Panc1 (cell line): ENCODE data around the gene C3orf49. TPM values are rescaled to one million over a fixed set of nuclear protein-coding genes. Genes with fewer than 3 reads are reported as not detected.

Source experiments
- ATAC-seq: fragments of 200-7000 bp; cut with Tn5 transposase; 2 replicates; pipeline ENCODE4 v1.9.1; 2020; ENCODE audit warnings: mild to moderate bottlenecking, moderate library complexity
- BruUV-seq: library from RNA; stranded (reverse); fragments of 400-500 nt; replicated peaks from 2 replicates; lab custom pipeline; 2021; lab: Mats Ljungman, UMichigan
- CTCF ChIA-PET: fragments of 300-600 bp; sonication (Branson Sonifier 250); formaldehyde crosslinking; loops from one replicate; lab custom pipeline; 2022; ENCODE audit warnings: antibody characterized with exemption; lab: Charles Lee
- POLR2A ChIA-PET: fragments of 300-600 bp; sonication (Branson Sonifier 250); formaldehyde crosslinking; loops from one replicate; lab custom pipeline; 2022; ENCODE audit warnings: antibody characterized with exemption; lab: Charles Lee
- DNase-seq: peaks from one replicate; pipeline ENCODE4 v3.0.0-alpha.2; 2010; ENCODE audit warnings: low read depth, low spot score
- H3K27ac ChIP-seq: 2 replicates; pipeline ENCODE4 v1.5.1; 2011; ENCODE audit warnings: mild to moderate bottlenecking, low read length, inconsistent platforms
- H3K27me3 ChIP-seq: fragments of 200-500 bp; sonication (Bioruptor generic); 2 replicates; pipeline ENCODE4 v1.6.0; 2014; ENCODE audit warnings: low read length, inconsistent platforms; ENCODE audit not compliant: control insufficient read depth, insufficient read depth
- H3K36me3 ChIP-seq: fragments of 200-500 bp; sonication (Bioruptor generic); 2 replicates; pipeline ENCODE4 v1.5.1; 2014; ENCODE audit warnings: inconsistent platforms, mild to moderate bottlenecking, low read length, moderate library complexity; ENCODE audit not compliant: control insufficient read depth, insufficient read depth
- H3K4me1 ChIP-seq: 2 replicates; pipeline ENCODE4 v1.5.1; 2011; ENCODE audit warnings: inconsistent platforms, mild to moderate bottlenecking, low read length, moderate library complexity; ENCODE audit not compliant: control insufficient read depth, insufficient read depth
- H3K4me3 ChIP-seq, 2 experiments: 2 replicates each; pipeline ENCODE4 v1.5.1; 2011 to 2012; ENCODE audit warnings: low read depth in 2 of 2, low read length in 2 of 2, mild to moderate bottlenecking in 2 of 2, inconsistent platforms in 1 of 2, moderate library complexity in 1 of 2
- H3K9me3 ChIP-seq: fragments of 200-500 bp; sonication (Bioruptor generic); 2 replicates; pipeline ENCODE4 v1.5.1; 2014; ENCODE audit warnings: low read depth, mild to moderate bottlenecking, inconsistent platforms, low read length, moderate library complexity; ENCODE audit not compliant: control insufficient read depth, insufficient read depth
- CTCF ChIP-seq: fragments of 450-650 bp; IDR thresholded peaks from 2 replicates; pipeline ENCODE4 v1.5.1; 2017; ENCODE audit warnings: mild to moderate bottlenecking
- POLR2AphosphoS5 ChIP-seq: IDR thresholded peaks from 2 replicates; pipeline ENCODE4 v1.6.1; 2012; ENCODE audit warnings: mild to moderate bottlenecking, low read depth, low read length, moderate library complexity
- SIN3A ChIP-seq: IDR thresholded peaks from 2 replicates; pipeline ENCODE4 v1.6.1; 2012; ENCODE audit warnings: low read depth, mild to moderate bottlenecking, low read length, moderate library complexity, borderline replicate concordance; ENCODE audit not compliant: insufficient read depth
- TCF7L2 ChIP-seq: IDR thresholded peaks from 2 replicates; pipeline ENCODE4 v1.6.1; 2011; ENCODE audit warnings: mild to moderate bottlenecking, low read depth, low read length, inconsistent platforms
- in situ Hi-C: cut with HindIII; loops from 2 replicates; pipeline ENCODE4 v1.10.0; 2016; ENCODE audit warnings: low sequenced_read_pairs, low pct_unique_long_range_greater_than_20kb
- intact Hi-C: fragments of 100-400 bp; cut with micrococcal nuclease; formaldehyde crosslinking; loops from one replicate; pipeline ENCODE4 v1.10.0; 2022; ENCODE audit not compliant: unreplicated experiment
- total RNA-seq: library from RNA; stranded (reverse); gene quantifications from one replicate; pipeline ENCODE4 v1.2.1, GENCODE V29; 2021; ENCODE audit not compliant: unreplicated experiment
- TF ChIP-seq, protein P1 (sequence below), 2 experiments: IDR thresholded peaks; 2 replicates each; pipeline ENCODE4 v1.6.1; 2011 to 2012; ENCODE audit warnings: low read depth in 2 of 2, control low read depth in 1 of 2, low read length in 1 of 2, mild to moderate bottlenecking in 1 of 2, moderate library complexity in 1 of 2; ENCODE audit not compliant: insufficient read depth in 1 of 2

Gene C3orf49
- total RNA-seq, 1 experiment from 2014 or later = not detected

DNA sequence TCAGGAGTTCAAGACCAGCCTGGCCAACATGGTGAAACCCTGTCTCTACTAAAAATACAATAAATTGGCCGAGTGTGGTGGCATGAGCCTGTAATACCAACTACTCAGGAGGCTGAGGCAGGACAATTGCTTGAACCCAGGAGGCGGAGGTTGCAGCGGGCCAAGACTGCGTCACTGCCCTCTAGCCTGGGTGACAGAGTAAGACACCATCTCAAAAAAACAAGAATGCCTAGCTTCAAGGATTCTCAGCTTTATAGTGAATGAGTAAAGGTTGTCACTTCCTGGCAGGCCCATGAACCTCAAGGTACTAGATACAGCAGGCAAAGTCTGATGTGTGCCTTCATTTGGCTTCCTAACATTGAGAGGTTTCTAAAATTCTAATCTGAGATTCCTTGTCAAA, 30.1 kb downstream of the C3orf49 start:
- no peak overlapping the region for H3K27ac ChIP-seq
- no peaks in the 10 kb centered on the region for H3K9me3 ChIP-seq
- ChIA-PET CTCF (no interaction called here), POLR2A (no interaction called here)
- ATAC-seq (no peak), DNase-seq (no peak)
- no peaks in the 10 kb centered on the region for H3K4me1 ChIP-seq
- no peak overlapping the region for H3K4me3 ChIP-seq
- in situ Hi-C loops = no loop called here
- BruUV-seq = no TSS peak
- H3K36me3 ChIP-seq = no peaks in the 10 kb centered on the region
- intact Hi-C loops = no loop called here
- no peaks in the 10 kb centered on the region for H3K27me3 ChIP-seq
- TF ChIP-seq, protein P1, sequence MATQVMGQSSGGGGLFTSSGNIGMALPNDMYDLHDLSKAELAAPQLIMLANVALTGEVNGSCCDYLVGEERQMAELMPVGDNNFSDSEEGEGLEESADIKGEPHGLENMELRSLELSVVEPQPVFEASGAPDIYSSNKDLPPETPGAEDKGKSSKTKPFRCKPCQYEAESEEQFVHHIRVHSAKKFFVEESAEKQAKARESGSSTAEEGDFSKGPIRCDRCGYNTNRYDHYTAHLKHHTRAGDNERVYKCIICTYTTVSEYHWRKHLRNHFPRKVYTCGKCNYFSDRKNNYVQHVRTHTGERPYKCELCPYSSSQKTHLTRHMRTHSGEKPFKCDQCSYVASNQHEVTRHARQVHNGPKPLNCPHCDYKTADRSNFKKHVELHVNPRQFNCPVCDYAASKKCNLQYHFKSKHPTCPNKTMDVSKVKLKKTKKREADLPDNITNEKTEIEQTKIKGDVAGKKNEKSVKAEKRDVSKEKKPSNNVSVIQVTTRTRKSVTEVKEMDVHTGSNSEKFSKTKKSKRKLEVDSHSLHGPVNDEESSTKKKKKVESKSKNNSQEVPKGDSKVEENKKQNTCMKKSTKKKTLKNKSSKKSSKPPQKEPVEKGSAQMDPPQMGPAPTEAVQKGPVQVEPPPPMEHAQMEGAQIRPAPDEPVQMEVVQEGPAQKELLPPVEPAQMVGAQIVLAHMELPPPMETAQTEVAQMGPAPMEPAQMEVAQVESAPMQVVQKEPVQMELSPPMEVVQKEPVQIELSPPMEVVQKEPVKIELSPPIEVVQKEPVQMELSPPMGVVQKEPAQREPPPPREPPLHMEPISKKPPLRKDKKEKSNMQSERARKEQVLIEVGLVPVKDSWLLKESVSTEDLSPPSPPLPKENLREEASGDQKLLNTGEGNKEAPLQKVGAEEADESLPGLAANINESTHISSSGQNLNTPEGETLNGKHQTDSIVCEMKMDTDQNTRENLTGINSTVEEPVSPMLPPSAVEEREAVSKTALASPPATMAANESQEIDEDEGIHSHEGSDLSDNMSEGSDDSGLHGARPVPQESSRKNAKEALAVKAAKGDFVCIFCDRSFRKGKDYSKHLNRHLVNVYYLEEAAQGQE (IDR thresholded peaks at IDR 0.05; ENCODE audit: insufficient read depth in 1 of 2, low read depth in 2 of 2, low read length in 1 of 2) = no peak
- no peak for TF ChIP-seq TCF7L2
- no peak for TF ChIP-seq SIN3A
- TF ChIP-seq POLR2AphosphoS5 = no peak
- TF ChIP-seq CTCF = no peak

DNA sequence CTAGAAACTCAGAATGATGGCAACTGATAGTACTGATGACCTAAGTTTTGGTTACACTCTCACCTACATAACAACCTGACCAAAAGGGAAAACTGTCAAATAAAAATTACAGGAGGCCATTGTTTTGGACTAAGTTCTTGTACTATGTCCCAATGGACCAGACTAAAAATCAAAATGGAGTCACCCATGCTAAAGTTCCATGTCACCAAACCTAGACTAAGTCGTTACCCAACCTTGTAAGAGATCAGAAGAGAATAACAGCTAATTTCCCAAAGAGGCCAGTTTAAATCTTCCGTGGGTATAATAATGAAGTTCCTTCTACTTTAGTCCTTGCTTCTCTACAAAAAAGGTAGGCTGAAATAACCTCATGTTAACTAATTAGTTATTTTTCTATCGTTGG, 32.2 kb downstream of the C3orf49 start:
- no TSS peak for BruUV-seq
- no peaks in the 10 kb centered on the region for H3K9me3 ChIP-seq
- DNase-seq = no peak
- ATAC-seq = no peak
- no peaks in the 10 kb centered on the region for H3K36me3 ChIP-seq
- intact Hi-C loops = no loop called here
- in situ Hi-C loops = no loop called here
- no peaks in the 10 kb centered on the region for H3K27me3 ChIP-seq
- no peak overlapping the region for H3K27ac ChIP-seq
- TF ChIP-seq POLR2AphosphoS5 (no peak), TCF7L2 (no peak), CTCF (no peak), SIN3A (no peak)
- TF ChIP-seq, protein P1 (IDR thresholded peaks at IDR 0.05; ENCODE audit: insufficient read depth in 1 of 2, low read depth in 2 of 2, low read length in 1 of 2) = no peak
- CTCF ChIA-PET = no interaction called here
- H3K4me1 ChIP-seq = no peaks in the 10 kb centered on the region
- H3K4me3 ChIP-seq = no peak overlapping the region
- POLR2A ChIA-PET = no interaction called here
